ENCODE results near the gene RAB5B.

- no peak for TF ChIP-seq CTCF (IDR thresholded peaks at IDR 0.05; ENCODE audit: insufficient read depth, low read length, poor library complexity, severe bottlenecking)
- TF ChIP-seq EZH2phosphoT487 (conservative IDR thresholded peaks at IDR 0.05; ENCODE audit: low read length) = no peak
Observed at GRCh38 chr12:55966408-55967281, 7.2 kb upstream of the RAB5B start, which contains the start of gene CDK2.
